Panc1 (cell line): ENCODE measurements around the gene IFIT5.

Experiments
- CTCF ChIP-seq: fragments of 450-650 bp; IDR thresholded peaks from 2 replicates; pipeline ENCODE4 v1.5.1; 2017; ENCODE audit warnings: mild to moderate bottlenecking
- TF ChIP-seq, protein P1 (sequence below), 2 experiments: IDR thresholded peaks; 2 replicates each; pipeline ENCODE4 v1.6.1; 2011 to 2012; ENCODE audit warnings: low read depth in 2 of 2, control low read depth in 1 of 2, low read length in 1 of 2, mild to moderate bottlenecking in 1 of 2, moderate library complexity in 1 of 2; ENCODE audit not compliant: insufficient read depth in 1 of 2

- TF ChIP-seq, protein P1, sequence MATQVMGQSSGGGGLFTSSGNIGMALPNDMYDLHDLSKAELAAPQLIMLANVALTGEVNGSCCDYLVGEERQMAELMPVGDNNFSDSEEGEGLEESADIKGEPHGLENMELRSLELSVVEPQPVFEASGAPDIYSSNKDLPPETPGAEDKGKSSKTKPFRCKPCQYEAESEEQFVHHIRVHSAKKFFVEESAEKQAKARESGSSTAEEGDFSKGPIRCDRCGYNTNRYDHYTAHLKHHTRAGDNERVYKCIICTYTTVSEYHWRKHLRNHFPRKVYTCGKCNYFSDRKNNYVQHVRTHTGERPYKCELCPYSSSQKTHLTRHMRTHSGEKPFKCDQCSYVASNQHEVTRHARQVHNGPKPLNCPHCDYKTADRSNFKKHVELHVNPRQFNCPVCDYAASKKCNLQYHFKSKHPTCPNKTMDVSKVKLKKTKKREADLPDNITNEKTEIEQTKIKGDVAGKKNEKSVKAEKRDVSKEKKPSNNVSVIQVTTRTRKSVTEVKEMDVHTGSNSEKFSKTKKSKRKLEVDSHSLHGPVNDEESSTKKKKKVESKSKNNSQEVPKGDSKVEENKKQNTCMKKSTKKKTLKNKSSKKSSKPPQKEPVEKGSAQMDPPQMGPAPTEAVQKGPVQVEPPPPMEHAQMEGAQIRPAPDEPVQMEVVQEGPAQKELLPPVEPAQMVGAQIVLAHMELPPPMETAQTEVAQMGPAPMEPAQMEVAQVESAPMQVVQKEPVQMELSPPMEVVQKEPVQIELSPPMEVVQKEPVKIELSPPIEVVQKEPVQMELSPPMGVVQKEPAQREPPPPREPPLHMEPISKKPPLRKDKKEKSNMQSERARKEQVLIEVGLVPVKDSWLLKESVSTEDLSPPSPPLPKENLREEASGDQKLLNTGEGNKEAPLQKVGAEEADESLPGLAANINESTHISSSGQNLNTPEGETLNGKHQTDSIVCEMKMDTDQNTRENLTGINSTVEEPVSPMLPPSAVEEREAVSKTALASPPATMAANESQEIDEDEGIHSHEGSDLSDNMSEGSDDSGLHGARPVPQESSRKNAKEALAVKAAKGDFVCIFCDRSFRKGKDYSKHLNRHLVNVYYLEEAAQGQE (IDR thresholded peaks at IDR 0.05; ENCODE audit: insufficient read depth in 1 of 2, low read depth in 2 of 2, low read length in 1 of 2) = no peak
- no peak for TF ChIP-seq CTCF
These were observed 29.7 kb upstream of the IFIT5 start for GRCh38 chr10:89384474-89385340.
